GM23248 (cell line): ENCODE results near the gene PHF12.

Source experiments
- EZH2 ChIP-seq: fragments of 200-600 bp; sonication (generic); IDR thresholded peaks from 2 replicates; pipeline ENCODE4 v1.6.1; 2018; ENCODE audit warnings: antibody characterized with exemption, mild to moderate bottlenecking; ENCODE audit not compliant: insufficient read depth, poor library complexity, severe bottlenecking
- EZH2phosphoT487 ChIP-seq: fragments of 200-600 bp; sonication (generic); IDR thresholded peaks from 2 replicates; pipeline ENCODE4 v1.6.1; 2018; ENCODE audit warnings: antibody characterized with exemption, moderate library complexity, mild to moderate bottlenecking, low read depth; ENCODE audit not compliant: insufficient read depth

GRCh38 chr17:28874750-28875149 is 76.6 kb downstream of the PHF12 start:
- TF ChIP-seq EZH2phosphoT487 (no peak), EZH2 (no peak)
